Endometrial microvascular endothelial cells (primary cell): Measurements from ENCODE around the gene OR10D3. TPM values are rescaled to one million over a fixed set of nuclear protein-coding genes. Genes with fewer than 3 reads are reported as not detected.

Source experiments
- in situ Hi-C: cut with HindIII; loops from 2 replicates; pipeline ENCODE4 v1.10.0; 2017; ENCODE audit warnings: low sequenced_read_pairs, low pct_unique_long_range_greater_than_20kb; ENCODE audit errors: inconsistent ontology term
- total RNA-seq: library from RNA; depleted of rRNA; stranded (reverse); fragments of >200 nt; gene quantifications from one replicate; pipeline ENCODE4 v1.2.3, GENCODE V29; 2015; ENCODE audit errors: inconsistent ontology term

OR10D3 gene
- total RNA-seq, 1 donor from 2014 or later = not detected

- in situ Hi-C loops = no loop called here
Observed at GRCh38 chr11:124233376-124233775, 50.2 kb downstream of the OR10D3 start.

Other genes with a start within 250 kb of the OR10D3 start
- gene OR4D5, start 243.7 kb upstream of the OR10D3 start, total RNA-seq = not detected
- not detected for gene OR6T1, start 239.5 kb upstream of the OR10D3 start, total RNA-seq
- not detected for gene OR10S1, start 205.6 kb upstream of the OR10D3 start, total RNA-seq
- gene OR10G6, start 188.2 kb upstream of the OR10D3 start, total RNA-seq = not detected
- gene OR10G4, start 170.3 kb upstream of the OR10D3 start, total RNA-seq = not detected
- not detected for gene OR10G9, start 160.3 kb upstream of the OR10D3 start, total RNA-seq
- gene OR10G8, start 156.5 kb upstream of the OR10D3 start, total RNA-seq = not detected
- not detected for gene OR10G7, start 142.0 kb upstream of the OR10D3 start, total RNA-seq
- 19.7 TPM for gene VWA5A, start 67.9 kb upstream of the OR10D3 start, total RNA-seq
- not detected for gene OR8G1, start 57.8 kb downstream of the OR10D3 start, total RNA-seq
- not detected for gene OR8G5, start 73.0 kb downstream of the OR10D3 start, total RNA-seq
- gene OR8D1, start 130.6 kb downstream of the OR10D3 start, total RNA-seq = not detected
- gene OR8D2, start 136.9 kb downstream of the OR10D3 start, total RNA-seq = not detected
- gene OR8B2, start 201.2 kb downstream of the OR10D3 start, total RNA-seq = not detected
- not detected for gene OR8B3, start 215.7 kb downstream of the OR10D3 start, total RNA-seq
- not detected for gene OR8B4, start 241.5 kb downstream of the OR10D3 start, total RNA-seq